GM12878 (cell line): Measurements from ENCODE around the gene TRPM1. TPM values are rescaled to one million over a fixed set of nuclear protein-coding genes. Genes with fewer than 3 reads are reported as not detected.

Source experiments
- ATAC-seq: fragments of 200-7000 bp; cut with Tn5 transposase; 3 replicates; pipeline ENCODE4 v1.9.1; 2020; ENCODE audit warnings: mild to moderate bottlenecking, moderate library complexity
- BruUV-seq: library from RNA; stranded (reverse); fragments of 400-500 nt; replicated peaks from 2 replicates; lab custom pipeline; 2021; lab: Mats Ljungman, UMichigan
- CTCF ChIA-PET: fragments of 300-600 bp; sonication (Branson Sonifier 250); formaldehyde crosslinking; extraction: SDS; loops from one replicate; lab custom pipeline; 2021; ENCODE audit warnings: inconsistent platforms; lab: Yijun Ruan, JAX
- POLR2A ChIA-PET: fragments of 350-600 bp; formaldehyde crosslinking; extraction: SDS; loops from one replicate; lab custom pipeline; 2021; ENCODE audit warnings: inconsistent platforms; lab: Charles Lee
- RAD21 ChIA-PET: fragments of 300-600 bp; sonication (Branson Sonifier 250); formaldehyde crosslinking; loops from one replicate; lab custom pipeline; 2023; ENCODE audit warnings: antibody characterized with exemption; ENCODE audit not compliant: unreplicated experiment; lab: Charles Lee
- SMC1A ChIA-PET: fragments of 300-600 bp; sonication (Branson Sonifier 250); formaldehyde crosslinking; loops from one replicate; lab custom pipeline; 2023; ENCODE audit not compliant: unreplicated experiment, uncharacterized antibody; lab: Charles Lee
- DNase-seq: peaks from one replicate; pipeline ENCODE4 v3.0.0-alpha.2; 2011; ENCODE audit warnings: low read depth, low spot score
- FAIRE-seq: peaks from 3 replicates; lab custom pipeline; 2011; peaks lifted over from hg19 to GRCh38; lab: Jason Lieb, UNC
- H2AFZ ChIP-seq: 2 replicates; pipeline ENCODE4 v1.6.0; 2011; ENCODE audit warnings: low read depth, low read length, control low read depth; ENCODE audit not compliant: control insufficient read depth
- H3K27ac ChIP-seq: 2 replicates; pipeline ENCODE4 v1.5.1; 2011; ENCODE audit warnings: control low read depth; ENCODE audit not compliant: control insufficient read depth, insufficient read depth
- H3K27me3 ChIP-seq, 2 experiments: replicated peaks in 1 of 2; 2 replicates each; pipeline versions ENCODE4 v1.6.0 to v1.6.1; 2011; ENCODE audit warnings: low read length in 1 of 2; ENCODE audit not compliant: control insufficient read depth in 2 of 2, insufficient read depth in 2 of 2
- H3K36me3 ChIP-seq, 2 experiments: 2 replicates each; pipeline ENCODE4 v1.5.1; 2011; ENCODE audit warnings: low read length in 1 of 2; ENCODE audit not compliant: control insufficient read depth in 2 of 2, insufficient read depth in 2 of 2
- H3K4me1 ChIP-seq: 2 replicates; pipeline ENCODE4 v1.6.1; 2011; ENCODE audit warnings: mild to moderate bottlenecking, low read length, moderate library complexity, mixed read lengths; ENCODE audit not compliant: control insufficient read depth, insufficient read depth
- H3K4me2 ChIP-seq: 2 replicates; pipeline ENCODE4 v1.6.0; 2011; ENCODE audit warnings: control low read depth; ENCODE audit not compliant: control insufficient read depth, insufficient read depth
- H3K4me3 ChIP-seq: fragments of 200-600 bp; sonication (generic); 2 replicates; pipeline ENCODE4 v1.5.1; 2016
- H3K79me2 ChIP-seq: 2 replicates; pipeline ENCODE4 v1.6.0; 2011; ENCODE audit warnings: low read length; ENCODE audit not compliant: control insufficient read depth, insufficient read depth
- H3K9ac ChIP-seq: 2 replicates; pipeline ENCODE4 v1.8.0; 2011; ENCODE audit warnings: low read length, control low read depth, mixed read lengths; ENCODE audit not compliant: control insufficient read depth, insufficient read depth
- H3K9me3 ChIP-seq: replicated peaks from 3 replicates; pipeline ENCODE4 v1.5.1; 2011; ENCODE audit warnings: mild to moderate bottlenecking, low read length; ENCODE audit not compliant: control insufficient read depth, insufficient read depth
- H4K20me1 ChIP-seq: 2 replicates; pipeline ENCODE4 v1.6.0; 2011; ENCODE audit not compliant: control insufficient read depth, insufficient read depth
- CBX5 ChIP-seq: sonication (generic); IDR thresholded peaks from 2 replicates; pipeline ENCODE4 v1.6.1; 2016; ENCODE audit warnings: low read depth, moderate library complexity, mild to moderate bottlenecking, inconsistent platforms
- CHD2 ChIP-seq: IDR thresholded peaks from 2 replicates; pipeline ENCODE4 v1.6.1; 2011; ENCODE audit warnings: low read depth, low read length, improper control_type of control experiment, borderline replicate concordance
- E4F1 ChIP-seq: fragments of 450-650 bp; IDR thresholded peaks from 2 replicates; pipeline ENCODE4 v1.6.1; 2018; ENCODE audit warnings: borderline replicate concordance, mild to moderate bottlenecking; ENCODE audit not compliant: partially characterized antibody
- FOXK2 ChIP-seq: fragments of 450-650 bp; IDR thresholded peaks from 2 replicates; pipeline ENCODE4 v1.6.1; 2017; ENCODE audit warnings: mild to moderate bottlenecking, moderate library complexity
- HDGF ChIP-seq: fragments of 450-650 bp; IDR thresholded peaks from 2 replicates; pipeline ENCODE4 v1.6.1; 2016; ENCODE audit warnings: antibody characterized with exemption
- IKZF1 ChIP-seq: fragments of 450-650 bp; conservative IDR thresholded peaks from 2 replicates; pipeline ENCODE4 v1.6.1; 2017; ENCODE audit warnings: antibody characterized with exemption, mild to moderate bottlenecking
- IKZF2 ChIP-seq, 2 experiments: fragments of 450-650 bp; IDR thresholded peaks; 2 replicates each; pipeline ENCODE4 v1.6.1; 2017; ENCODE audit warnings: mild to moderate bottlenecking in 2 of 2, moderate library complexity in 2 of 2
- IRF5 ChIP-seq: fragments of 450-650 bp; IDR thresholded peaks from 2 replicates; pipeline ENCODE4 v1.6.1; 2017; ENCODE audit warnings: borderline replicate concordance
- PAX5 ChIP-seq: IDR thresholded peaks from 2 replicates; pipeline ENCODE4 v1.6.1; 2011; ENCODE audit warnings: low read depth, low read length, borderline replicate concordance
- PAX8 ChIP-seq: fragments of 450-650 bp; IDR thresholded peaks from 2 replicates; pipeline ENCODE4 v1.6.1; 2017; ENCODE audit warnings: mild to moderate bottlenecking, moderate library complexity
- SKIL ChIP-seq: fragments of 450-650 bp; IDR thresholded peaks from 2 replicates; pipeline ENCODE4 v1.6.1; 2017; ENCODE audit warnings: mild to moderate bottlenecking, low read depth, inconsistent platforms; ENCODE audit not compliant: poor library complexity, severe bottlenecking
- USF1 ChIP-seq: IDR thresholded peaks from 2 replicates; pipeline ENCODE4 v1.6.1; 2011; ENCODE audit warnings: borderline replicate concordance, low read depth, mild to moderate bottlenecking, moderate library complexity, mixed read lengths, low read length; ENCODE audit not compliant: insufficient read depth; ENCODE audit errors: extremely low read length
- ZNF384 ChIP-seq: IDR thresholded peaks from 2 replicates; pipeline ENCODE4 v1.6.1; 2012; ENCODE audit warnings: low read depth, mild to moderate bottlenecking, low read length, improper control_type of control experiment, borderline replicate concordance
- ZNF687 ChIP-seq: fragments of 450-650 bp; IDR thresholded peaks from 2 replicates; pipeline ENCODE4 v1.6.1; 2017; ENCODE audit warnings: mild to moderate bottlenecking, moderate library complexity
- WGBS: methylation state at CpG from one replicate; pipeline ENCODE4 v1.1.6; 2016; ENCODE audit warnings: low lambda C conversion rate; ENCODE audit not compliant: insufficient replicate concordance, insufficient coverage; ENCODE audit errors: missing lambda C conversion rate; 5-methylcytosine and 5-hydroxymethylcytosine counted together
- in situ Hi-C: fragments of 300-500 bp; cut with MboI; formaldehyde crosslinking; loops from 9 replicates; pipeline ENCODE4 v1.14.3; 2018; ENCODE audit warnings: mixed read lengths
- intact Hi-C: fragments of 100-400 bp; cut with micrococcal nuclease; formaldehyde crosslinking; loops from one replicate; pipeline ENCODE4 v1.14.2; 2022; ENCODE audit not compliant: unreplicated experiment
- polyA plus RNA-seq, 11 experiments: library from polyadenylated mRNA; depleted of rRNA in 4 of 11; unstranded in 6 of 11; stranded (reverse) in 5 of 11; fragments of >200 nt; fragmentation: Nextera tagmentation in 4 of 11; fragmentation: Illumina TruSeq in 1 of 11; extraction: Ambion mirVana in 4 of 11; extraction: Trizol in 1 of 11; gene quantifications; 1 replicate in 1 of 11; 2 replicates in 10 of 11; pipeline versions ENCODE4 v1.2.1 to v1.2.3, GENCODE V29; 2011 to 2016; ENCODE audit warnings: inconsistent platforms in 2 of 11, missing spikeins in 2 of 11, low read depth in 1 of 11
- total RNA-seq, 4 experiments: library from RNA; depleted of rRNA in 3 of 4; stranded (reverse); fragments of >200 nt in 3 of 4; fragmentation: Illumina TruSeq in 1 of 4; extraction: Trizol in 1 of 4; gene quantifications; 2 replicates each; pipeline versions ENCODE4 v1.2.1 to v1.2.3, GENCODE V29; 2013 to 2021

The TRPM1 gene
- total and polyA plus RNA-seq, 10 of the 15 experiments (the other 5 are each of a cell fraction or from before 2014, with no cell fraction given) = 0.01 to 0.10 (median 0.05) TPM; not detected in 4

- DNase-seq (no peak), ATAC-seq (no peak), FAIRE-seq (no peak)
- SMC1A ChIA-PET = interaction anchor here (0.7 kb wide), 1 partner anchor 9 kb away, joined by 3 read pairs; no protein-coding TSS in a partner anchor
- intact Hi-C loops (no loop called here), in situ Hi-C loops (no loop called here)
- POLR2A ChIA-PET = no interaction called here
- CTCF ChIA-PET = no interaction called here
- BruUV-seq = no TSS peak
- Histone ChIP-seq H3K27me3 (no peaks in the 10 kb centered on the region), H3K9ac (no peak overlapping the region), H3K4me2 (no peak overlapping the region), H3K4me1 (peaks cover 19% of the 10 kb centered on the region), H2AFZ (no peak overlapping the region), H3K27ac (no peak overlapping the region), H3K79me2 (no peaks in the 10 kb centered on the region), H3K9me3 (no peaks in the 10 kb centered on the region), H3K4me3 (no peak overlapping the region), H4K20me1 (no peaks in the 10 kb centered on the region; the same call in 1 of the 2 replicates), H3K36me3 (no peaks in the 10 kb centered on the region)
- 75% methylated on average over 8 of the region's 8 CpGs for WGBS
- RAD21 ChIA-PET = no interaction called here
- TF ChIP-seq USF1 (no peak), PAX8 (no peak), PAX5 (no peak), IKZF2 (IDR thresholded peaks at IDR 0.05) (no peak), CBX5 (no peak), CHD2 (no peak), ZNF384 (no peak), SKIL (no peak), IRF5 (no peak), HDGF (no peak), IKZF1 (no peak), ZNF687 (no peak), E4F1 (no peak), FOXK2 (no peak)
Observed at GRCh38 chr15:31078471-31078870, 23.1 kb downstream of the TRPM1 start.
